Measurements from ENCODE around the gene SMR3B. TPM values are rescaled to one million over a fixed set of nuclear protein-coding genes. Genes with fewer than 3 reads are reported as not detected.

Gene SMR3B
- total RNA-seq, result not detected
- polyA plus RNA-seq, result not detected

- DNase-seq (ENCODE audit: low spot score), result no peak
- no peak within 1 kb of the TSS for H3K9ac ChIP-seq (ENCODE audit: low read depth in 1 of 2, low read length in 2 of 2)
These were observed at the start of gene SMR3B for GRCh38 chr4:70382691-70383181. Gene SMR3B (plus strand): TSS chr4:70383131. CDS start chr4:70384511, 1,380 bp downstream.

GRCh38 chr4:70334681-70335080 is 48.2 kb upstream of the SMR3B start, which contains the start of gene CABS1:
Gene CABS1 (plus strand): TSS chr4:70334981. CDS start chr4:70335040, 59 bp downstream.
- Histone ChIP-seq H3K27ac (ENCODE audit: low read depth in 1 of 2, low read length in 2 of 2) (no peak within 1 kb of the TSS), H3K9ac (ENCODE audit: low read depth in 1 of 2, low read length in 2 of 2) (no peak within 1 kb of the TSS), H3K27me3 (ENCODE audit: control insufficient read depth in 4 of 4, insufficient read depth in 4 of 4, low read length in 3 of 4) (no peaks in the 10 kb centered on the region), H3K4me1 (ENCODE audit: control insufficient read depth in 4 of 4, insufficient read depth in 4 of 4, low read length in 3 of 4) (no peaks in the 10 kb centered on the region), H3K4me3 (ENCODE audit: low read depth in 1 of 3, low read length in 3 of 3) (no peak within 1 kb of the TSS), H3K36me3 (ENCODE audit: control insufficient read depth in 4 of 4, insufficient read depth in 3 of 4, low read depth in 1 of 4, low read length in 3 of 4) (no peaks in the 10 kb centered on the region), H3K9me3 (ENCODE audit: control insufficient read depth in 4 of 4, low read length in 3 of 4) (no peaks in the 10 kb centered on the region)
- TF ChIP-seq RXRA (IDR thresholded peaks at IDR 0.05), result no peak
- TF ChIP-seq ZBTB33 (IDR thresholded peaks at IDR 0.05), result no peak
- no peak for TF ChIP-seq YY1 (IDR thresholded peaks at IDR 0.05)
- TF ChIP-seq HNF4A (conservative IDR thresholded peaks at IDR 0.05), result no peak
- TF ChIP-seq GABPA (IDR thresholded peaks at IDR 0.05 in 1 of 2, conservative IDR thresholded peaks at IDR 0.05 in 1 of 2), result no peak
- DNase-seq (ENCODE audit: low spot score), result no peak
- 84% methylated on average over 3 of the region's 3 CpGs for WGBS

More at GRCh38 chr4:70382691-70383181, at the start of gene SMR3B:
- no peak for TF ChIP-seq MAX (IDR thresholded peaks at IDR 0.05)
- TF ChIP-seq YY1 (IDR thresholded peaks at IDR 0.05), result no peak
- TF ChIP-seq RAD21 (IDR thresholded peaks at IDR 0.05), result no peak
- TF ChIP-seq RXRA (IDR thresholded peaks at IDR 0.05), result no peak
- no peak for TF ChIP-seq FOXA1 (IDR thresholded peaks at IDR 0.05)
- TF ChIP-seq FOXA2 (IDR thresholded peaks at IDR 0.05), result no peak
- no peak for TF ChIP-seq CTCF (IDR thresholded peaks at IDR 0.05; ENCODE audit: low read depth, low read length, missing input control)
- no peak for TF ChIP-seq EGR1 (IDR thresholded peaks at IDR 0.05; ENCODE audit: low read depth in 2 of 2)
- TF ChIP-seq REST (IDR thresholded peaks at IDR 0.05), result no peak
- TF ChIP-seq HNF4A (conservative IDR thresholded peaks at IDR 0.05), result no peak
- no peak for TF ChIP-seq TAF1 (conservative IDR thresholded peaks at IDR 0.05)
- TF ChIP-seq HNF4G (IDR thresholded peaks at IDR 0.05), result no peak
- no peak for TF ChIP-seq GABPA (IDR thresholded peaks at IDR 0.05 in 1 of 2, conservative IDR thresholded peaks at IDR 0.05 in 1 of 2)
- TF ChIP-seq NR2F2 (IDR thresholded peaks at IDR 0.05), result no peak
- Histone ChIP-seq H3K36me3 (ENCODE audit: control insufficient read depth in 4 of 4, insufficient read depth in 3 of 4, low read depth in 1 of 4, low read length in 3 of 4) (no peaks in the 10 kb centered on the region), H3K4me3 (ENCODE audit: low read depth in 1 of 3, low read length in 3 of 3) (no peak within 1 kb of the TSS), H3K4me1 (ENCODE audit: control insufficient read depth in 4 of 4, insufficient read depth in 4 of 4, low read length in 3 of 4) (no peaks in the 10 kb centered on the region), H3K9me3 (ENCODE audit: control insufficient read depth in 4 of 4, low read length in 3 of 4) (no peaks in the 10 kb centered on the region), H3K27me3 (ENCODE audit: control insufficient read depth in 4 of 4, insufficient read depth in 4 of 4, low read length in 3 of 4) (no peaks in the 10 kb centered on the region), H3K27ac (ENCODE audit: low read depth in 1 of 2, low read length in 2 of 2) (no peak within 1 kb of the TSS)
- 72% methylated on average over 5 of the region's 5 CpGs for WGBS

Data from liver (tissue), 9 donors.